DND-41 (cell line): ENCODE data around the gene DYNLT2.
A peak's percentile ranks its signal among the peaks of the same experiment; 100 is the strongest.

Source experiments
- ATAC-seq: fragments of 200-7000 bp; cut with Tn5 transposase; 3 replicates; pipeline ENCODE4 v1.9.1; 2021; ENCODE audit warnings: low read depth; ENCODE audit not compliant: insufficient read depth
- DNase-seq: peaks from one replicate; pipeline ENCODE4 v3.0.0-alpha.2; 2020
- H2AFZ ChIP-seq: 2 replicates; pipeline ENCODE4 v1.6.0; 2012; ENCODE audit warnings: low read depth, low read length
- H3K27ac ChIP-seq: 2 replicates; pipeline ENCODE4 v1.5.1; 2012; ENCODE audit warnings: low read length, inconsistent platforms
- H3K27me3 ChIP-seq: fragments of 200-600 bp; sonication (generic); 2 replicates; pipeline ENCODE4 v1.6.0; 2012; ENCODE audit warnings: low read length, mild to moderate bottlenecking, inconsistent platforms; ENCODE audit not compliant: insufficient read depth, poor library complexity
- H3K36me3 ChIP-seq: 2 replicates; pipeline ENCODE4 v1.5.1; 2012; ENCODE audit warnings: low read length, inconsistent platforms; ENCODE audit not compliant: insufficient read depth
- H3K4me1 ChIP-seq: 2 replicates; pipeline ENCODE4 v1.5.1; 2012; ENCODE audit warnings: mild to moderate bottlenecking, low read length; ENCODE audit not compliant: insufficient read depth
- H3K4me2 ChIP-seq: 2 replicates; pipeline ENCODE4 v1.6.0; 2012; ENCODE audit warnings: mild to moderate bottlenecking, moderate library complexity, low read length, inconsistent platforms; ENCODE audit not compliant: insufficient read depth
- H3K4me3 ChIP-seq, 2 experiments: fragments of 200-600 bp in 1 of 2; shearing (Covaris generic) in 1 of 2; 2 replicates each; pipeline ENCODE4 v1.5.1; 2012 to 2016; ENCODE audit warnings: inconsistent platforms in 2 of 2, low read length in 2 of 2, mild to moderate bottlenecking in 2 of 2, low read depth in 1 of 2, moderate library complexity in 1 of 2
- H3K79me2 ChIP-seq: 2 replicates; pipeline ENCODE4 v1.6.0; 2012; ENCODE audit warnings: low read length, inconsistent platforms; ENCODE audit not compliant: insufficient read depth
- H3K9ac ChIP-seq: 2 replicates; pipeline ENCODE4 v1.6.0; 2012; ENCODE audit warnings: low read depth, mild to moderate bottlenecking, inconsistent platforms, low read length, moderate library complexity
- H3K9me3 ChIP-seq: 2 replicates; pipeline ENCODE4 v1.5.1; 2012; ENCODE audit warnings: low read length, moderate library complexity, mild to moderate bottlenecking, inconsistent platforms; ENCODE audit not compliant: insufficient read depth, severe bottlenecking
- H4K20me1 ChIP-seq: 2 replicates; pipeline ENCODE4 v1.6.0; 2012; ENCODE audit warnings: low read length; ENCODE audit not compliant: insufficient read depth
- EZH2 ChIP-seq: IDR thresholded peaks from 3 replicates; pipeline ENCODE4 v1.6.1; 2012; ENCODE audit warnings: borderline replicate concordance, low read depth, mild to moderate bottlenecking, moderate library complexity, low read length, inconsistent platforms; ENCODE audit not compliant: severe bottlenecking
- TF ChIP-seq, protein P1 (sequence below): IDR thresholded peaks from 2 replicates; pipeline ENCODE4 v1.5.1; 2012; ENCODE audit warnings: borderline replicate concordance, low read length, moderate library complexity, mild to moderate bottlenecking; ENCODE audit not compliant: poor library complexity, severe bottlenecking; ENCODE audit errors: extremely low read depth

Gene DYNLT2

DNA sequence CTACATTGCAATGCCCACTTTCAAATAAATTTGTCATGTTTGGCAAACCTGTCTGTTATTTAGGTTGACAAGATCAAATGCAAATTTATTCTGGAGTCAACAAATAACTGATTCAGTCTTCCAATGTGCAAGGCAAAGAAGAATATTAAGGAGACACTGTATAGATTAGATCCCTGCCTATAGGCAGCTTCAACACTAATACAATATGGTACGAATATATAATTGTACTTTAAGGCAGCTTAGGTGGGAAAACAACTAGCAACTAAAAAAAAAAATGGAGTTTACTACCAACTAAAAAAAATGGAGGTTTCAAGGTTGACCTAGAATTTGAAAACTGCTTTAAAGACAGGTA is 25.3 kb downstream of the DYNLT2 start:
- no peak overlapping the region for H3K27ac ChIP-seq
- ATAC-seq (no peak), DNase-seq (no peak)
- peaks cover 14% of the 10 kb centered on the region for H4K20me1 ChIP-seq
- H3K9ac ChIP-seq: no peak overlapping the region
- H3K4me1 ChIP-seq: peaks cover 31% of the 10 kb centered on the region
- H2AFZ ChIP-seq: no peak overlapping the region
- H3K27me3 ChIP-seq: no peaks in the 10 kb centered on the region
- TF ChIP-seq EZH2: no peak
- H3K4me2 ChIP-seq: peak overlapping the region; percentile 16; the same call in 1 of the 2 replicates
- H3K4me3 ChIP-seq: no peak overlapping the region
- no peaks in the 10 kb centered on the region; the same call in 1 of the 2 replicates for H3K36me3 ChIP-seq
- no peaks in the 10 kb centered on the region for H3K9me3 ChIP-seq
- peaks cover 26% of the 10 kb centered on the region for H3K79me2 ChIP-seq

GRCh38 chr6:169725125-169726048 is 26.0 kb downstream of the DYNLT2 start:
- Histone ChIP-seq H4K20me1 (peaks cover 15% of the 10 kb centered on the region), H3K4me1 (peaks cover 36% of the 10 kb centered on the region), H3K36me3 (no peaks in the 10 kb centered on the region; the same call in none of the 2 replicates), H3K79me2 (peaks cover 33% of the 10 kb centered on the region), H3K9me3 (no peaks in the 10 kb centered on the region), H3K27me3 (no peaks in the 10 kb centered on the region), H3K4me3 (peak overlapping the region; percentile 23 to 63; a peak in 3 of 4 replicates), H2AFZ (peak overlapping the region; percentile 83), H3K9ac (peak overlapping the region; percentile 63), H3K27ac (peak overlapping the region; percentile 56), H3K4me2 (peak overlapping the region; percentile 78)
- no peak for ATAC-seq
- no peak for TF ChIP-seq EZH2
- DNase-seq: peak; percentile 16

GRCh38 chr6:169724494-169725124 is 26.8 kb downstream of the DYNLT2 start, which contains the start of gene PHF10:
TSS of gene PHF10 (minus strand) at chr6:169724500. CDS start at chr6:169723931, 569 bp downstream.
- Histone ChIP-seq H3K36me3 (no peaks in the 10 kb centered on the region; the same call in none of the 2 replicates), H3K9me3 (no peaks in the 10 kb centered on the region), H2AFZ (peak within 1 kb of the TSS; percentile 83), H4K20me1 (peaks cover 18% of the 10 kb centered on the region), H3K79me2 (peaks cover 41% of the 10 kb centered on the region), H3K27me3 (no peaks in the 10 kb centered on the region), H3K27ac (peak within 1 kb of the TSS; percentile 81), H3K4me3 (peak within 1 kb of the TSS; percentile 48 to 74), H3K4me1 (peaks cover 39% of the 10 kb centered on the region), H3K9ac (peak within 1 kb of the TSS; percentile 84), H3K4me2 (peak within 1 kb of the TSS; percentile 91)
- TF ChIP-seq, protein P1, sequence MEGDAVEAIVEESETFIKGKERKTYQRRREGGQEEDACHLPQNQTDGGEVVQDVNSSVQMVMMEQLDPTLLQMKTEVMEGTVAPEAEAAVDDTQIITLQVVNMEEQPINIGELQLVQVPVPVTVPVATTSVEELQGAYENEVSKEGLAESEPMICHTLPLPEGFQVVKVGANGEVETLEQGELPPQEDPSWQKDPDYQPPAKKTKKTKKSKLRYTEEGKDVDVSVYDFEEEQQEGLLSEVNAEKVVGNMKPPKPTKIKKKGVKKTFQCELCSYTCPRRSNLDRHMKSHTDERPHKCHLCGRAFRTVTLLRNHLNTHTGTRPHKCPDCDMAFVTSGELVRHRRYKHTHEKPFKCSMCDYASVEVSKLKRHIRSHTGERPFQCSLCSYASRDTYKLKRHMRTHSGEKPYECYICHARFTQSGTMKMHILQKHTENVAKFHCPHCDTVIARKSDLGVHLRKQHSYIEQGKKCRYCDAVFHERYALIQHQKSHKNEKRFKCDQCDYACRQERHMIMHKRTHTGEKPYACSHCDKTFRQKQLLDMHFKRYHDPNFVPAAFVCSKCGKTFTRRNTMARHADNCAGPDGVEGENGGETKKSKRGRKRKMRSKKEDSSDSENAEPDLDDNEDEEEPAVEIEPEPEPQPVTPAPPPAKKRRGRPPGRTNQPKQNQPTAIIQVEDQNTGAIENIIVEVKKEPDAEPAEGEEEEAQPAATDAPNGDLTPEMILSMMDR: no peak
- TF ChIP-seq EZH2: no peak
- DNase-seq (peak; percentile 85), ATAC-seq (peak; percentile 77)

DNA sequence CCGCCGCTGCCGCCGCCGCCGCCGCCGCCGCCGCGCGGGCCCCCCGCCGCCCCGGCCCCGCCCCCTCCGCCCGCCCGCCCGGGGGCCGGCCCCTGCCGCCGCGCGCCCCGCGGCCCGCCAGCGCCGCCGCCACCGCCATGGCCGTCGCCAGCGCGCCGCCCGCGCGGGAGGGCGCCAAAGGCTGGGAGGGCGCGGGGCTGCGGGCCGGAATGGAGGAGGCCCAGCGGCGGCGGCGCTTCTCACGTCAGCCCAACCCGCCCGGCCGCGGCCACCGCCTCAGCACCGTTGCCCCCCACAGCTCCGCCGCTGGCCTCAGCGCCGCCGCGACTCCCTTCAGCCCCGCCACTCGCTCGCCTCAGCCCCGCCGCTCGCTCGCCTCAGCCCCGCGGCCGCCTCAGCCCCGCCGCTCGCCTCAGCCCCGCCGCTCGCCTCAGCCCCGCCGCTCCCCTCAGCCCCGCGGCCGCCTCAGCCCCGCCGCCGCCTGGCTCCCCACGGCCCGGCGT is 27.3 kb downstream of the DYNLT2 start:
- DNase-seq: no peak
- Histone ChIP-seq H3K4me2 (peak overlapping the region; percentile 45; the same call in 1 of the 2 replicates), H3K9me3 (no peaks in the 10 kb centered on the region), H3K4me1 (peaks cover 39% of the 10 kb centered on the region), H3K27ac (no peak overlapping the region), H3K79me2 (peaks cover 46% of the 10 kb centered on the region), H3K4me3 (peak overlapping the region in 1 of 2 experiments; percentile 56; a peak in 2 of 4 replicates), H2AFZ (peak overlapping the region; percentile 56; the same call in 1 of the 2 replicates), H3K27me3 (no peaks in the 10 kb centered on the region), H3K36me3 (peaks cover 3% of the 10 kb centered on the region), H4K20me1 (peaks cover 21% of the 10 kb centered on the region), H3K9ac (peak overlapping the region; percentile 71)
- peak; percentile 17 for ATAC-seq
- TF ChIP-seq, protein P1: no peak
- no peak for TF ChIP-seq EZH2
